GM12872 (cell line): ENCODE measurements around the gene RNF150.
A peak's percentile ranks its signal among the peaks of the same experiment; 100 is the strongest.

Source experiments
- TF ChIP-seq, protein P1 (sequence below): IDR thresholded peaks from 3 replicates; pipeline ENCODE4 v1.5.1; 2011; ENCODE audit warnings: low read depth, mild to moderate bottlenecking, low read length, moderate library complexity; ENCODE audit not compliant: insufficient read depth

RNF150 gene

DNA sequence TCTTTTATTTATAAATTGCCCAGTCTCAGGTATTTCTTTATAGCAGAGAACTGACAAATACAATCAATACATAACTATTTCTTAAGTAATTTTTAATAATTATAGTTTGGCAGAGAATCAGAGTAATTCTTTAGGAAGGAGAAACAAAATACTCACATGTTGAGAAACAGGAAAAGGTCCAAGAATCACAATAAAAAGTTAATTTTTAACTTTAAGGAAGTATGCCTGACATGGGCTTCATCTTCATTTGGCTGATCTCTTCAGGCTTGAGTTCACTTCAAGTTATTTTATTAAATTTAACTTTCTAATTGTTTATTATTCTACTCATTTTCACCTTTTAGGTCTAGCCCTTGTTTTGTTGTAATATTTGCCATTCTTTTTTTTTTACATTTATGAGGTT lies 36.1 kb upstream of the RNF150 start:
- TF ChIP-seq, protein P1, sequence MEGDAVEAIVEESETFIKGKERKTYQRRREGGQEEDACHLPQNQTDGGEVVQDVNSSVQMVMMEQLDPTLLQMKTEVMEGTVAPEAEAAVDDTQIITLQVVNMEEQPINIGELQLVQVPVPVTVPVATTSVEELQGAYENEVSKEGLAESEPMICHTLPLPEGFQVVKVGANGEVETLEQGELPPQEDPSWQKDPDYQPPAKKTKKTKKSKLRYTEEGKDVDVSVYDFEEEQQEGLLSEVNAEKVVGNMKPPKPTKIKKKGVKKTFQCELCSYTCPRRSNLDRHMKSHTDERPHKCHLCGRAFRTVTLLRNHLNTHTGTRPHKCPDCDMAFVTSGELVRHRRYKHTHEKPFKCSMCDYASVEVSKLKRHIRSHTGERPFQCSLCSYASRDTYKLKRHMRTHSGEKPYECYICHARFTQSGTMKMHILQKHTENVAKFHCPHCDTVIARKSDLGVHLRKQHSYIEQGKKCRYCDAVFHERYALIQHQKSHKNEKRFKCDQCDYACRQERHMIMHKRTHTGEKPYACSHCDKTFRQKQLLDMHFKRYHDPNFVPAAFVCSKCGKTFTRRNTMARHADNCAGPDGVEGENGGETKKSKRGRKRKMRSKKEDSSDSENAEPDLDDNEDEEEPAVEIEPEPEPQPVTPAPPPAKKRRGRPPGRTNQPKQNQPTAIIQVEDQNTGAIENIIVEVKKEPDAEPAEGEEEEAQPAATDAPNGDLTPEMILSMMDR: no peak

DNA sequence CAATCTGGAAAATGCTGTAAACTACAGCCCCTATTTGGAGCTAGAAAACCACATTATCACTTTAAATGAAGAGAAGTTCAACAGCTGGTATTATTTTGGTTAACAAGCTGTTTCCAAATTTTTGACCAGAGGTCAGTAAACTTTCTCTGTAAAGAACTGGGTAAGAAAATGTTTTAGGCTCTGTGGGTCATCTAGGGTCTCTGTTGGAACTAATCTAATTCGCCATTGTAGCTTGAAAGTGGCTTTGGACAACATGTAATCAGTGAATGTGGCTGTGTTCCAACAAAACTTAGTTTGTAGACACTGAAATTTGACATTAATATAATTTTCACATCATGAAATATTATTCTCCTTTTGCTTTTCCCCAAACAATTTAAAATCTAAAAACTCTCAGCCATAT lies 25.8 kb upstream of the RNF150 start:
- TF ChIP-seq, protein P1: no peak

DNA sequence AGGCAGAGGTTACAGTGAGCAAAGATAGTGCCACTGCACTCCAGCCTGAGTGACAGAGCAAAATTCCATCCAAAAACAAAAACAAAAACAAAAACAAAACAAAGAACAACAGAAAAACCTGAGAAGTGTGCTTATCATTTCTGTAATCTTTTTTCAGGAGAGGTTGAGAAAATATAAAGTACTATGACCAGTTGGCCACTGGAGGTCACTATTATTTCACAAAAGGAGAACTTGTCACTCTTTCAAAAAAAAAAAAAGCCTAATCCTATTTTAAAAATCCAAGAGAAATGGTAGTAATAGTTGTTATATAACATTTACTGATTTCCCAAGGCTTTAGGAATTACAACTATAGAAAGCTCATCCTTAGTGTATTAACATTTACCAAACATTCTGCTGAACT lies 24.9 kb upstream of the RNF150 start:
- TF ChIP-seq, protein P1: 0 out of 3 replicates have a peak, but pooled peaks have one; percentile 30

DNA sequence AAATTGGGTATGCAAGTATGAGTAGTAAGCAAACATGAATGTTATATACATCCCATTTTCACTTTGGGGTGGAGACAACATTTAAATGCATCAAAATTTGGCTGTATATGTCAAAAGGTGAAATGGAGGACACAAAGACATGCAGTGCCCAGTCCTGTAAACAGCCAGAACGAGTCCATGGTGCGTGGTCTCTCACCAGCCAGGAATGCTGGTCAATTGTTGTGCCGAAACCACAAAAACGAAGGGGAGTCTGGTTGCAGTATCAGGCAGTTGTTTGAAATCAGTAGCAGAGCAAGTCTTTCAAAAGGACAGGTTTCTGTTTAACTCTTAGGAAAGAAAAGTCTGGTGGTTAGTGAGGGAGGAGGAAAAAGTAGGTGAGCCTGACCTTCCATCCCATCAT lies 22.3 kb upstream of the RNF150 start:
- TF ChIP-seq, protein P1: no peak

DNA sequence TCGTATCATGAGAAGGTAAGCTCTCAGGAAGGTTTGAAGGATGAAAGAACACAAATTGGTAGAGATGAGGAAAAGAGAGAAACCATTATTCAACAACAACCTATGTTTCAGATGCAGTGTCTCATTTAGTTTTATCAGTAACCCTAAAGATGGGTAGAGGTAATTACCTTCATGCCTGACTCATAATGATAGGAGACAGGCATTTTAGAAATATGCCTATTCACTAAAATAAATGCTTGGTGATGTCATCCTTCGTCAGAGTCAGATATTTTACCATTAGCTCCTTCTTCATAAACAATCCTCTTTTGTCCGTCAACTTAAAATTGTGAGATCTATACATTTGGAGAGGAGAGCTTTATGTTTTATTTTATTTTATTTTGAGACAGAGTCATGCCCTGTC lies 21.5 kb upstream of the RNF150 start:
- TF ChIP-seq, protein P1: no peak

DNA sequence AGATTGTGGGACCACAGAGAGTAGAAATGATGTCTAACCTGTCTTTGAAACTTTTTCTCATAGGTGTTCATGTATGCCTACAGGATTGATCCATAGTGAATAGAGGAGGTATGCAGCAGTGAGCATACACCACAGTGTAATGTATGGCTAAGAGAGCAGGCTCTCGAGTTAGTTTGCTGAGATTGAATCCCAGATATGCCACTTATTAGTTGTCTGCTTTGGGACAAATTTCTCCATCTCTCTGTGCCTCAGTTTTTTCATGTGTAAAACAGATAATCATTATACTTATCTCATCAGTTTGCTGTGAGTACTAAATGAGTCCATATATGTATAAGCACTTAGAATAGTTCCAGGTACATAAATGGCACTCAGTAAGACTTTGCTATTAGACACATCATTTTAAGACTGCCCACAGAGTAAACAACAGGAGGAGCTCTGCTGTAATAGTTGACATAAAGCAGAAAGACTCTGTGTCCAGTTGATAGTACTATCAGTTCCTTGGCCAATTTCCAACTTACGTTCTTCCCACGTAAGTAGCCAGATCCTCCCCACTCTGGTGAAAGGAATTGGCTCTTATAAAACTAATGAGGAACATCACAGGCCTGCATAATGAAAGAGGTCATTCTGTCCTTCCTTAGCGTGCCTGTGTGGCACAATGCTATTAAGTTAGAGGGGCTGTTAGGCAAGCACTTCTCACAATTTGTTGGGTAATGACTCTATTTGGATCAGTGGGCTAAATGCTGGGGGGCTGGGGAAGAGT lies 20.7 kb upstream of the RNF150 start:
- TF ChIP-seq, protein P1: no peak

DNA sequence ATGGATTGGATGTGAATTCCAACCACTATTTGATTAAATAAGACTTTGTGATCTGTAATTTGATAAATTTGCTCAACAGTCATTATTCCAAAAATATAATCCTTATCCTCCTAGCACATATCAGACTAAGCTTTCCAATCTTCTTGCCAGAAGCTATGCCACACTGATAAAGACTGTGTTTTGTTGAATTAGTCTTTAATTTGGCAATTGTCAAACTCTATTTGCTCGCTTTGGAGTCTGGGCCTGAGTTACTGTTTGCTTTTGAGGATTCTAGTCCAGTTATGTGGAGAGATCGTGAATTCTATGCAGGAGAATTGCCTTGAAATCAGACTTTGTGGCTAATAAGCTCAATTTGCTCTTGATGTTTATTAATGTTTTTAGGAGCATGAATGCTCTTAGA lies 10.9 kb upstream of the RNF150 start:
- TF ChIP-seq, protein P1: no peak
